HepG2 (cell line): ENCODE measurements around the gene COPZ1. TPM values are rescaled to one million over a fixed set of nuclear protein-coding genes. Genes with fewer than 3 reads are reported as not detected.

Experiments
- ATAC-seq: fragments of 200-7000 bp; cut with Tn5 transposase; 3 replicates; pipeline ENCODE4 v1.9.1; 2020; ENCODE audit warnings: mild to moderate bottlenecking, moderate library complexity
- BruUV-seq: library from RNA; stranded (reverse); fragments of 400-500 nt; replicated peaks from 2 replicates; lab custom pipeline; 2021; lab: Mats Ljungman, UMichigan
- CTCF ChIA-PET: fragments of 300-600 bp; formaldehyde crosslinking; extraction: SDS; loops from one replicate; lab custom pipeline; 2021; ENCODE audit warnings: low total read pairs, inconsistent platforms, low intra/inter-chr PET ratio; lab: Yijun Ruan, JAX
- POLR2A ChIA-PET: fragments of 350-600 bp; sonication (Branson Sonifier 250); formaldehyde crosslinking; loops from one replicate; lab custom pipeline; 2020; ENCODE audit warnings: antibody characterized with exemption, inconsistent platforms; lab: Yijun Ruan, JAX
- DNase-seq: peaks from one replicate; pipeline ENCODE4 v3.0.0-alpha.2; 2015; ENCODE audit warnings: low spot score
- FAIRE-seq: peaks from 3 replicates; lab custom pipeline; 2011; peaks lifted over from hg19 to GRCh38; lab: Jason Lieb, UNC
- H2AFZ ChIP-seq: one replicate; pipeline ENCODE4 v1.6.1; 2011; ENCODE audit warnings: low read length, inconsistent platforms
- H3K27ac ChIP-seq: fragments of 300-600 bp; 3 replicates; pipeline ENCODE4 v1.8.0; 2011; ENCODE audit warnings: mixed run types, mild to moderate bottlenecking, mixed read lengths, low read length, inconsistent platforms; ENCODE audit not compliant: insufficient read depth; ENCODE audit errors: extremely low read length
- H3K27me3 ChIP-seq, 2 experiments: fragments of 200-600 bp in 1 of 2; 2 replicates in 1 of 2; 3 replicates in 1 of 2; pipeline versions ENCODE4 v1.6.0 to v1.8.0; 2011; ENCODE audit warnings: low read length in 2 of 2, mild to moderate bottlenecking in 2 of 2, moderate library complexity in 2 of 2, inconsistent platforms in 1 of 2; ENCODE audit not compliant: insufficient read depth in 2 of 2, control insufficient read depth in 1 of 2
- H3K36me3 ChIP-seq, 2 experiments: fragments of 200-600 bp in 1 of 2; replicated peaks in 1 of 2; 2 replicates in 1 of 2; 3 replicates in 1 of 2; pipeline versions ENCODE4 v1.5.1 to v1.8.0; 2011; ENCODE audit warnings: low read length in 2 of 2, inconsistent platforms in 1 of 2; ENCODE audit not compliant: insufficient read depth in 2 of 2, control insufficient read depth in 1 of 2
- H3K4me1 ChIP-seq: 2 replicates; pipeline ENCODE4 v1.5.1; 2012; ENCODE audit warnings: low read length, inconsistent platforms; ENCODE audit not compliant: insufficient read depth
- H3K4me2 ChIP-seq: 2 replicates; pipeline ENCODE4 v1.6.0; 2011; ENCODE audit warnings: low read depth, low read length, inconsistent platforms
- H3K4me3 ChIP-seq, 3 experiments: fragments of 200-600 bp in 1 of 3; sonication (generic), shearing (Covaris generic) in 1 of 3; replicated peaks in 1 of 3; 2 replicates each; pipeline ENCODE4 v1.5.1; 2011 to 2016; ENCODE audit warnings: low read length in 3 of 3, inconsistent platforms in 2 of 3, low read depth in 2 of 3, mild to moderate bottlenecking in 2 of 3, control low read depth in 1 of 3, mixed read lengths in 1 of 3; ENCODE audit not compliant: insufficient read depth in 1 of 3
- H3K79me2 ChIP-seq: one replicate; pipeline ENCODE4 v1.6.1; 2011; ENCODE audit warnings: low read length, inconsistent platforms; ENCODE audit not compliant: insufficient read depth
- H3K9ac ChIP-seq: 2 replicates; pipeline ENCODE4 v1.6.0; 2011; ENCODE audit warnings: mild to moderate bottlenecking, low read depth, low read length, inconsistent platforms; ENCODE audit not compliant: insufficient read depth
- H3K9me3 ChIP-seq: 2 replicates; pipeline ENCODE4 v1.5.1; 2012; ENCODE audit warnings: mild to moderate bottlenecking, low read length
- H4K20me1 ChIP-seq: 2 replicates; pipeline ENCODE4 v1.6.0; 2011; ENCODE audit warnings: inconsistent platforms, mild to moderate bottlenecking, low read length, moderate library complexity; ENCODE audit not compliant: insufficient read depth
- CHD4 ChIP-seq: fragments of 200-600 bp; sonication (generic); IDR thresholded peaks from 2 replicates; pipeline ENCODE4 v1.7.0; 2017; ENCODE audit warnings: mild to moderate bottlenecking, low read length, borderline replicate concordance
- CREB1 ChIP-seq, 2 experiments: fragments of 450-650 bp in 1 of 2; IDR thresholded peaks; 2 replicates each; pipeline ENCODE4 v1.6.1; 2016 to 2017; ENCODE audit warnings: control low read depth in 1 of 2, mild to moderate bottlenecking in 1 of 2, missing compliant biosample characterization in 1 of 2, missing genetic modification characterization in 1 of 2
- CREBL2 ChIP-seq: sonication (generic); formaldehyde crosslinking; IDR thresholded peaks from 2 replicates; pipeline ENCODE4 v1.8.1; 2023; ENCODE audit warnings: missing genetic modification reagents, mild to moderate bottlenecking, borderline replicate concordance
- ESRRA ChIP-seq: sonication (generic); formaldehyde crosslinking; IDR thresholded peaks from 2 replicates; pipeline ENCODE4 v1.5.1; 2020; ENCODE audit warnings: mild to moderate bottlenecking, low read depth, missing genetic modification reagents
- IRX3 ChIP-seq: sonication (generic); formaldehyde crosslinking; IDR thresholded peaks from 2 replicates; pipeline ENCODE4 v1.8.1; 2023; ENCODE audit warnings: mild to moderate bottlenecking, low read depth, missing genetic modification reagents, borderline replicate concordance
- JUN ChIP-seq: sonication (generic); formaldehyde crosslinking; IDR thresholded peaks from 2 replicates; pipeline ENCODE4 v1.4.0; 2020; ENCODE audit warnings: mild to moderate bottlenecking, missing genetic modification reagents
- MYNN ChIP-seq: sonication (generic); formaldehyde crosslinking; IDR thresholded peaks from 2 replicates; pipeline ENCODE4 v1.4.0; 2020; ENCODE audit warnings: mild to moderate bottlenecking, low read depth, missing genetic modification reagents
- REXO4 ChIP-seq: sonication (generic); formaldehyde crosslinking; IDR thresholded peaks from 2 replicates; pipeline ENCODE4 v1.8.0; 2022; ENCODE audit warnings: missing genetic modification reagents, mild to moderate bottlenecking, borderline replicate concordance
- RFX3 ChIP-seq: IDR thresholded peaks from 2 replicates; pipeline ENCODE4 v1.6.1; 2016; ENCODE audit warnings: missing biosample characterization, missing genetic modification reagents
- RFXANK ChIP-seq: IDR thresholded peaks from 2 replicates; pipeline ENCODE4 v1.6.1; 2016
- TFDP1 ChIP-seq: IDR thresholded peaks from 2 replicates; pipeline ENCODE4 v1.6.1; 2016; ENCODE audit warnings: missing compliant biosample characterization, missing genetic modification reagents, borderline replicate concordance
- TOE1 ChIP-seq: sonication (generic); formaldehyde crosslinking; IDR thresholded peaks from 2 replicates; pipeline ENCODE4 v1.4.0; 2020; ENCODE audit warnings: mild to moderate bottlenecking, missing genetic modification reagents
- TRAFD1 ChIP-seq: sonication (generic); formaldehyde crosslinking; IDR thresholded peaks from 2 replicates; pipeline ENCODE4 v1.5.1; 2020; ENCODE audit warnings: missing genetic modification reagents, mild to moderate bottlenecking, borderline replicate concordance
- ZIK1 ChIP-seq: sonication (generic); formaldehyde crosslinking; IDR thresholded peaks from 2 replicates; pipeline ENCODE4 v1.5.0; 2020; ENCODE audit warnings: mild to moderate bottlenecking, low read depth, missing genetic modification reagents, borderline replicate concordance
- ZMYM2 ChIP-seq: sonication (generic); formaldehyde crosslinking; IDR thresholded peaks from 2 replicates; pipeline ENCODE4 v1.8.0; 2022; ENCODE audit warnings: mild to moderate bottlenecking, missing genetic modification reagents
- ZMYM3 ChIP-seq: sonication (generic); formaldehyde crosslinking; IDR thresholded peaks from 2 replicates; pipeline ENCODE4 v1.5.1; 2020; ENCODE audit warnings: mild to moderate bottlenecking, missing genetic modification reagents
- ZNF713 ChIP-seq: sonication (generic); formaldehyde crosslinking; IDR thresholded peaks from 2 replicates; pipeline ENCODE4 v1.4.0; 2020; ENCODE audit warnings: mild to moderate bottlenecking, missing genetic modification reagents
- ZNF75D ChIP-seq: sonication (generic); formaldehyde crosslinking; IDR thresholded peaks from 2 replicates; pipeline ENCODE4 v1.8.1; 2023; ENCODE audit warnings: missing genetic modification reagents, mild to moderate bottlenecking, borderline replicate concordance
- ZNF772 ChIP-seq: sonication (generic); formaldehyde crosslinking; IDR thresholded peaks from 2 replicates; pipeline ENCODE4 v1.5.0; 2020; ENCODE audit warnings: mild to moderate bottlenecking, missing genetic modification reagents
- ZNF777 ChIP-seq: sonication (generic); formaldehyde crosslinking; IDR thresholded peaks from 2 replicates; pipeline ENCODE4 v1.4.0; 2020; ENCODE audit warnings: missing genetic modification reagents
- WGBS: methylation state at CpG from one replicate; pipeline ENCODE4 v1.1.6; 2017; ENCODE audit warnings: low lambda C conversion rate; 5-methylcytosine and 5-hydroxymethylcytosine counted together
- in situ Hi-C: cut with HindIII; loops from 2 replicates; pipeline ENCODE4 v1.10.0; 2017; ENCODE audit warnings: low pct_unique_long_range_greater_than_20kb; ENCODE audit not compliant: extremely low pct_ligation_motif_present
- intact Hi-C: fragments of 100-400 bp; cut with micrococcal nuclease; formaldehyde crosslinking; loops from one replicate; pipeline ENCODE4 v1.10.0; 2022; ENCODE audit not compliant: unreplicated experiment
- polyA plus RNA-seq, 8 experiments: library from polyadenylated mRNA; depleted of rRNA in 3 of 8; stranded (reverse) in 7 of 8; unstranded in 1 of 8; fragments of >200 nt; fragmentation: Illumina TruSeq in 4 of 8; extraction: Trizol in 4 of 8; gene quantifications; 2 replicates each; pipeline versions ENCODE4 v1.2.1 to v1.2.3, GENCODE V29; 2011 to 2016; ENCODE audit warnings: low read depth in 4 of 8, missing spikeins in 1 of 8, mixed read lengths in 1 of 8; ENCODE audit not compliant: insufficient read depth in 1 of 8
- total RNA-seq, 5 experiments: library from RNA; depleted of rRNA; stranded (reverse); fragments of >200 nt; fragmentation: Illumina TruSeq; extraction: Trizol; gene quantifications; 2 replicates each; pipeline ENCODE4 v1.2.3, GENCODE V29; 2016; ENCODE audit warnings: low read depth in 1 of 5

COPZ1 gene
- total and polyA plus RNA-seq, 2 of the 13 experiments (the other 11 are each of a cell fraction or from before 2014, with no cell fraction given): 125 to 184 TPM

GRCh38 chr12:54359762-54360351 lies 34.9 kb downstream of the COPZ1 start:
- no peak for ATAC-seq
- ChIA-PET CTCF (interaction anchor here (1.5 to 3.5 kb wide), 6 partner anchors 9 to 146 kb away, joined by 4 to 40 read pairs (median 16); no protein-coding TSS in a partner anchor), POLR2A (interaction anchor here (0.9 to 4.4 kb wide), 19 partner anchors 8 to 171 kb away, joined by 3 to 53 read pairs (median 6); partner anchors contain the start of genes CBX5, COPZ1, HNRNPA1 and SMUG1)
- no peak for FAIRE-seq
- Histone ChIP-seq H3K79me2 (no peaks in the 10 kb centered on the region), H3K4me3 (peak overlapping the region; percentile 45 to 70 (median 48); a peak in 5 of 6 replicates), H3K9ac (peak overlapping the region; percentile 64), H2AFZ (peak overlapping the region; percentile 99), H4K20me1 (no peaks in the 10 kb centered on the region), H3K27me3 (no peaks in the 10 kb centered on the region; a peak in 1 of 5 replicates), H3K4me1 (peaks cover 40% of the 10 kb centered on the region), H3K27ac (peak overlapping the region; percentile 52), H3K4me2 (peak overlapping the region; percentile 94), H3K9me3 (no peaks in the 10 kb centered on the region), H3K36me3 (no peaks in the 10 kb centered on the region)
- TSS peak; percentile 95 for BruUV-seq
- no peak for DNase-seq
- intact Hi-C loops (loop anchor here (1.0 to 10.0 kb wide), 6 partner anchors 23 to 355 kb away; partner anchors contain the start of genes COPZ1, HOXC8 and HOXC9), in situ Hi-C loops (loop anchor here (5.0 to 10.0 kb wide), 3 partner anchors 63 to 345 kb away; no protein-coding TSS in a partner anchor)
- 6% methylated on average over 9 of the region's 9 CpGs for WGBS
- TF ChIP-seq TOE1 (no peak), ESRRA (CRISPR knock-in tag) (no peak), CHD4 (peak; percentile 85), CREB1 (IDR thresholded peaks at IDR 0.05) (no peak), CREB1 (CRISPR knock-in tag; IDR thresholded peaks at IDR 0.05) (0 out of 2 replicates have a peak, but pooled peaks have one; percentile 17), ZMYM3 (peak; percentile 97), JUN (CRISPR knock-in tag) (no peak), ZNF777 (CRISPR knock-in tag) (no peak), ZMYM2 (CRISPR knock-in tag) (no peak), TFDP1 (CRISPR knock-in tag) (0 out of 2 replicates have a peak, but pooled peaks have one; percentile 3), RFXANK (CRISPR knock-in tag) (0 out of 2 replicates have a peak, but pooled peaks have one; percentile 11), ZIK1 (0 out of 2 replicates have a peak, but pooled peaks have one; percentile 4), RFX3 (no peak), IRX3 (CRISPR knock-in tag) (no peak), ZNF75D (0 out of 2 replicates have a peak, but pooled peaks have one; percentile 56), ZNF772 (CRISPR knock-in tag) (no peak), REXO4 (CRISPR knock-in tag) (no peak), CREBL2 (CRISPR knock-in tag) (no peak), MYNN (CRISPR knock-in tag) (0 out of 2 replicates have a peak, but pooled peaks have one; percentile 3), ZNF713 (no peak), TRAFD1 (CRISPR knock-in tag) (no peak)
